HEK293 (cell line): ENCODE results near the gene LRRC8D.

ENCODE experiments used
- CTCF ChIA-PET: fragments of 350-600 bp; formaldehyde crosslinking; extraction: SDS; loops from one replicate; lab custom pipeline; 2021; ENCODE audit warnings: antibody characterized with exemption; lab: Yijun Ruan, JAX
- POLR2A ChIA-PET: fragments of 300-600 bp; formaldehyde crosslinking; extraction: SDS; loops from one replicate; lab custom pipeline; 2020; ENCODE audit warnings: antibody characterized with exemption, inconsistent platforms; lab: Yijun Ruan, JAX
- H3K27ac ChIP-seq: fragments of 200-500 bp; sonication (Bioruptor generic); 2 replicates; pipeline ENCODE4 v1.5.1; 2014; ENCODE audit warnings: low read depth, low read length, control low read depth, inconsistent platforms; ENCODE audit errors: extremely low read depth
- H3K36me3 ChIP-seq, 2 experiments: fragments of 200-500 bp in 1 of 2; sonication (Bioruptor generic) in 1 of 2; 1 replicate in 1 of 2; 2 replicates in 1 of 2; pipeline ENCODE4 v1.5.1; 2014 to 2017; ENCODE audit warnings: inconsistent platforms in 2 of 2, low read length in 2 of 2; ENCODE audit not compliant: control insufficient read depth in 2 of 2, insufficient read depth in 1 of 2
- H3K4me1 ChIP-seq: fragments of 200-500 bp; sonication (Bioruptor generic); 2 replicates; pipeline ENCODE4 v1.5.1; 2014; ENCODE audit warnings: mild to moderate bottlenecking, low read length, inconsistent platforms; ENCODE audit not compliant: control insufficient read depth, insufficient read depth
- H3K4me3 ChIP-seq: 2 replicates; pipeline ENCODE4 v1.5.1; 2011; ENCODE audit warnings: low read depth, mild to moderate bottlenecking, control low read depth, low read length, moderate library complexity
- H3K9me3 ChIP-seq: fragments of 200-500 bp; sonication (Bioruptor generic); 2 replicates; pipeline ENCODE4 v1.5.1; 2014; ENCODE audit warnings: low read depth, low read length, inconsistent platforms; ENCODE audit not compliant: control insufficient read depth, insufficient read depth
- GLIS2 ChIP-seq: fragments of 450-650 bp; formaldehyde crosslinking; IDR thresholded peaks from 2 replicates; pipeline ENCODE4 v1.5.1; 2016; ENCODE audit warnings: missing biosample characterization, missing genetic modification characterization
- KLF17 ChIP-seq: fragments of 450-650 bp; formaldehyde crosslinking; IDR thresholded peaks from 2 replicates; pipeline ENCODE4 v1.5.1; 2016; ENCODE audit warnings: missing biosample characterization, missing genetic modification characterization
- KLF7 ChIP-seq: fragments of 450-650 bp; formaldehyde crosslinking; IDR thresholded peaks from 2 replicates; pipeline ENCODE4 v1.5.1; 2016; ENCODE audit warnings: missing biosample characterization, missing genetic modification characterization, borderline replicate concordance
- OSR2 ChIP-seq: fragments of 450-650 bp; formaldehyde crosslinking; IDR thresholded peaks from 2 replicates; pipeline ENCODE4 v1.5.1; 2016; ENCODE audit warnings: missing biosample characterization, missing genetic modification characterization
- PRDM1 ChIP-seq: fragments of 450-650 bp; formaldehyde crosslinking; IDR thresholded peaks from 2 replicates; pipeline ENCODE4; 2016; ENCODE audit warnings: missing biosample characterization, missing genetic modification characterization
- SCRT1 ChIP-seq: fragments of 450-650 bp; formaldehyde crosslinking; IDR thresholded peaks from 2 replicates; pipeline ENCODE4 v1.5.1; 2016; ENCODE audit warnings: missing biosample characterization, missing genetic modification characterization, borderline replicate concordance
- SCRT2 ChIP-seq: fragments of 450-650 bp; formaldehyde crosslinking; IDR thresholded peaks from 2 replicates; pipeline ENCODE4 v1.5.1; 2016; ENCODE audit warnings: missing biosample characterization, missing genetic modification characterization
- SP7 ChIP-seq: fragments of 450-650 bp; formaldehyde crosslinking; IDR thresholded peaks from 2 replicates; pipeline ENCODE4 v1.5.1; 2016; ENCODE audit warnings: missing biosample characterization, missing genetic modification characterization
- TSHZ1 ChIP-seq: fragments of 450-650 bp; formaldehyde crosslinking; IDR thresholded peaks from 2 replicates; pipeline ENCODE4 v1.5.1; 2016; ENCODE audit warnings: missing biosample characterization, missing genetic modification characterization, borderline replicate concordance
- ZBTB20 ChIP-seq: fragments of 450-650 bp; formaldehyde crosslinking; IDR thresholded peaks from 2 replicates; pipeline ENCODE4 v1.5.1; 2016; ENCODE audit warnings: missing biosample characterization, missing genetic modification characterization
- ZNF157 ChIP-seq: fragments of 450-650 bp; formaldehyde crosslinking; IDR thresholded peaks from 2 replicates; pipeline ENCODE4 v1.5.1; 2016; ENCODE audit warnings: missing biosample characterization, missing genetic modification characterization
- ZNF239 ChIP-seq: fragments of 450-650 bp; formaldehyde crosslinking; IDR thresholded peaks from 2 replicates; pipeline ENCODE4 v1.5.1; 2016; ENCODE audit warnings: missing biosample characterization, missing genetic modification characterization
- ZNF324 ChIP-seq: fragments of 450-650 bp; formaldehyde crosslinking; IDR thresholded peaks from 2 replicates; pipeline ENCODE4 v1.5.1; 2016; ENCODE audit warnings: missing biosample characterization, missing genetic modification characterization
- ZNF394 ChIP-seq: fragments of 450-650 bp; formaldehyde crosslinking; IDR thresholded peaks from 2 replicates; pipeline ENCODE4 v1.5.1; 2016; ENCODE audit warnings: missing biosample characterization, missing genetic modification characterization, mild to moderate bottlenecking, moderate library complexity, borderline replicate concordance
- ZNF629 ChIP-seq: fragments of 450-650 bp; formaldehyde crosslinking; IDR thresholded peaks from 2 replicates; pipeline ENCODE4 v1.5.1; 2017; ENCODE audit warnings: missing biosample characterization, missing genetic modification characterization
- ZNF645 ChIP-seq: fragments of 450-650 bp; formaldehyde crosslinking; IDR thresholded peaks from 2 replicates; pipeline ENCODE4; 2016; ENCODE audit warnings: missing biosample characterization, missing genetic modification characterization
- ZNF654 ChIP-seq: fragments of 450-650 bp; formaldehyde crosslinking; IDR thresholded peaks from 2 replicates; pipeline ENCODE4 v1.5.1; 2016; ENCODE audit warnings: low read depth, missing biosample characterization, missing genetic modification characterization
- ZNF701 ChIP-seq: fragments of 450-650 bp; formaldehyde crosslinking; IDR thresholded peaks from 2 replicates; pipeline ENCODE4 v1.5.1; 2016; ENCODE audit warnings: missing biosample characterization, missing genetic modification characterization
- ZNF776 ChIP-seq: fragments of 450-650 bp; formaldehyde crosslinking; IDR thresholded peaks from 2 replicates; pipeline ENCODE4 v1.5.0; 2017; ENCODE audit warnings: missing biosample characterization, missing genetic modification characterization, borderline replicate concordance
- ZNF791 ChIP-seq: fragments of 450-650 bp; formaldehyde crosslinking; IDR thresholded peaks from 2 replicates; pipeline ENCODE4 v1.5.1; 2016; ENCODE audit warnings: missing biosample characterization, missing genetic modification characterization
- ZSCAN16 ChIP-seq: fragments of 450-650 bp; formaldehyde crosslinking; IDR thresholded peaks from 2 replicates; pipeline ENCODE4 v1.5.1; 2016; ENCODE audit warnings: missing biosample characterization, missing genetic modification characterization
- TF ChIP-seq, protein P1 (sequence below): fragments of 450-650 bp; formaldehyde crosslinking; IDR thresholded peaks from 2 replicates; pipeline ENCODE4 v1.5.1; 2016; ENCODE audit warnings: missing biosample characterization, missing genetic modification characterization
- TF ChIP-seq, protein P2 (sequence below): fragments of 450-650 bp; IDR thresholded peaks from 2 replicates; pipeline ENCODE4 v1.5.1; 2018; ENCODE audit warnings: missing biosample characterization, mild to moderate bottlenecking, missing genetic modification characterization

LRRC8D gene

GRCh38 chr1:89876463-89876862, 55.6 kb downstream of the LRRC8D start (continued):
- TF ChIP-seq ZNF645 (tag by site-specific recombination) (no peak), ZNF394 (tag by site-specific recombination) (no peak), ZNF239 (tag by site-specific recombination) (no peak)

DNA sequence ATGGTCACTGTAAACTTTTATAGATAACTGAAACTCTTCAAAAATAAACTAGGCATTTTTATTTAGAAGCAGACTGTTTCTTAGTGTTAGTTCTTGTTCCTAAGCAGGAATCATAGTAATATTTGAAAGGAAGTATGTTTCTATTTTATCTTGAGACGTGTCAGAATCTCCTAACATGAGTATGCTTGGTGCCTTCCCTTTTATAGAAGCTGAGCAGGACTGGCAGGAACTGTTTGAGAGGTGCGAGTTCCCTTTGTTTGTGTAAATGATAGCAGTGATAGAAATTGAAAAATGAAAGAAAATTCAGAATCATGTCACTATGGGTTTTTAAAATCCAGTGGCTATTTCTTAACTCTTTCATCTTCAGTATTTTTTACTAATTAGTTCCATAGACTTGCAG, 56.9 kb downstream of the LRRC8D start:
- Histone ChIP-seq H3K4me1 (no peaks in the 10 kb centered on the region), H3K27ac (no peak overlapping the region), H3K4me3 (no peak overlapping the region), H3K36me3 (peaks cover 0 to 10% of the 10 kb centered on the region in 2 experiments; a peak in 1 of 3 replicates), H3K9me3 (no peaks in the 10 kb centered on the region)
- no peak for TF ChIP-seq TSHZ1 (tag by site-specific recombination)
- TF ChIP-seq OSR2 (tag by site-specific recombination): no peak
- TF ChIP-seq ZNF776: no peak
- TF ChIP-seq ZSCAN16: no peak
- no peak for TF ChIP-seq ZNF791
- TF ChIP-seq ZNF701 (tag by site-specific recombination): no peak
- POLR2A ChIA-PET: no interaction called here
- CTCF ChIA-PET: no interaction called here

DNA sequence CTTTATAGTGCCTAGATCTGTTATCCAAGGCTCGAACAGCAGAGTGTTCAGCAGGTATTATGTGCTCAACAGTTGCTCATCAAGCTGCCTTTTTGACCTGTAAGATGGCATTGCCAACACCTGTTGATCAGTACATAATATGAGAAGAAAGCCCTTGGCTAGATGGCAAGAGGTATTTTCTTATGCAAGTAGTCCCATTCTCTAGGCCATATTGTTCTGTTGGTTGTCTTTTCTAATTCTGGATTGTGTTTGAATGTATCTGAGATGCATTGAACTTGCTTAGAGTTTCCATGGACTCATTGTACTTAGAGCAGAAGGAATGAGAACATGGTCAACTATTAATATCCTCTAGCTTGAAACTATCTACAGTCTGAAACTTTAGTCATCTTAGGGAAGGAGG, 57.4 kb downstream of the LRRC8D start:
- Histone ChIP-seq H3K27ac (no peak overlapping the region), H3K4me3 (no peak overlapping the region), H3K36me3 (peaks cover 0 to 10% of the 10 kb centered on the region in 2 experiments; a peak in 1 of 3 replicates)
- CTCF ChIA-PET: no interaction called here
- POLR2A ChIA-PET: no interaction called here
- TF ChIP-seq SCRT2 (tag by site-specific recombination) (peak; percentile 93), ZNF324 (no peak), SCRT1 (tag by site-specific recombination) (peak; percentile 72; the same call in 1 of the 2 replicates), KLF7 (no peak), SP7 (tag by site-specific recombination) (no peak)
- TF ChIP-seq, all 188 proteins: peak for 2
- Histone ChIP-seq H3K9me3 (no peaks in the 10 kb centered on the region), H3K4me1 (no peaks in the 10 kb centered on the region)

GRCh38 chr1:89880679-89881078, 59.8 kb downstream of the LRRC8D start:
- H3K27ac ChIP-seq: no peak overlapping the region
- H3K4me1 ChIP-seq: no peaks in the 10 kb centered on the region
- CTCF ChIA-PET: no interaction called here
- no peaks in the 10 kb centered on the region for H3K9me3 ChIP-seq
- POLR2A ChIA-PET: no interaction called here
- peaks cover 0 to 10% of the 10 kb centered on the region in 2 experiments; a peak in 1 of 3 replicates for H3K36me3 ChIP-seq
- H3K4me3 ChIP-seq: no peak overlapping the region
- TF ChIP-seq ZBTB20: no peak
- TF ChIP-seq ZNF701 (tag by site-specific recombination): no peak
- no peak for TF ChIP-seq SP7 (tag by site-specific recombination)
- no peak for TF ChIP-seq OSR2 (tag by site-specific recombination)
- TF ChIP-seq ZNF629 (tag by site-specific recombination): no peak
- TF ChIP-seq PRDM1 (tag by site-specific recombination): no peak
- no peak for TF ChIP-seq ZNF239 (tag by site-specific recombination)
- TF ChIP-seq, protein P1, sequence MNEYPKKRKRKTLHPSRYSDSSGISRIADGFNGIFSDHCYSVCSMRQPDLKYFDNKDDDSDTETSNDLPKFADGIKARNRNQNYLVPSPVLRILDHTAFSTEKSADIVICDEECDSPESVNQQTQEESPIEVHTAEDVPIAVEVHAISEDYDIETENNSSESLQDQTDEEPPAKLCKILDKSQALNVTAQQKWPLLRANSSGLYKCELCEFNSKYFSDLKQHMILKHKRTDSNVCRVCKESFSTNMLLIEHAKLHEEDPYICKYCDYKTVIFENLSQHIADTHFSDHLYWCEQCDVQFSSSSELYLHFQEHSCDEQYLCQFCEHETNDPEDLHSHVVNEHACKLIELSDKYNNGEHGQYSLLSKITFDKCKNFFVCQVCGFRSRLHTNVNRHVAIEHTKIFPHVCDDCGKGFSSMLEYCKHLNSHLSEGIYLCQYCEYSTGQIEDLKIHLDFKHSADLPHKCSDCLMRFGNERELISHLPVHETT (tag by site-specific recombination): no peak
- no peak for TF ChIP-seq GLIS2 (tag by site-specific recombination)
- no peak for TF ChIP-seq ZNF654 (tag by site-specific recombination)
- no peak for TF ChIP-seq ZNF157
- no peak for TF ChIP-seq KLF17 (tag by site-specific recombination)
- TF ChIP-seq, protein P2, sequence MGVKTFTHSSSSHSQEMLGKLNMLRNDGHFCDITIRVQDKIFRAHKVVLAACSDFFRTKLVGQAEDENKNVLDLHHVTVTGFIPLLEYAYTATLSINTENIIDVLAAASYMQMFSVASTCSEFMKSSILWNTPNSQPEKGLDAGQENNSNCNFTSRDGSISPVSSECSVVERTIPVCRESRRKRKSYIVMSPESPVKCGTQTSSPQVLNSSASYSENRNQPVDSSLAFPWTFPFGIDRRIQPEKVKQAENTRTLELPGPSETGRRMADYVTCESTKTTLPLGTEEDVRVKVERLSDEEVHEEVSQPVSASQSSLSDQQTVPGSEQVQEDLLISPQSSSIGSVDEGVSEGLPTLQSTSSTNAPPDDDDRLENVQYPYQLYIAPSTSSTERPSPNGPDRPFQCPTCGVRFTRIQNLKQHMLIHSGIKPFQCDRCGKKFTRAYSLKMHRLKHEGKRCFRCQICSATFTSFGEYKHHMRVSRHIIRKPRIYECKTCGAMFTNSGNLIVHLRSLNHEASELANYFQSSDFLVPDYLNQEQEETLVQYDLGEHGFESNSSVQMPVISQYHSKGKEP (tag by site-specific recombination): no peak
